Measurements from ENCODE around the gene QSOX2.

QSOX2 gene

DNA sequence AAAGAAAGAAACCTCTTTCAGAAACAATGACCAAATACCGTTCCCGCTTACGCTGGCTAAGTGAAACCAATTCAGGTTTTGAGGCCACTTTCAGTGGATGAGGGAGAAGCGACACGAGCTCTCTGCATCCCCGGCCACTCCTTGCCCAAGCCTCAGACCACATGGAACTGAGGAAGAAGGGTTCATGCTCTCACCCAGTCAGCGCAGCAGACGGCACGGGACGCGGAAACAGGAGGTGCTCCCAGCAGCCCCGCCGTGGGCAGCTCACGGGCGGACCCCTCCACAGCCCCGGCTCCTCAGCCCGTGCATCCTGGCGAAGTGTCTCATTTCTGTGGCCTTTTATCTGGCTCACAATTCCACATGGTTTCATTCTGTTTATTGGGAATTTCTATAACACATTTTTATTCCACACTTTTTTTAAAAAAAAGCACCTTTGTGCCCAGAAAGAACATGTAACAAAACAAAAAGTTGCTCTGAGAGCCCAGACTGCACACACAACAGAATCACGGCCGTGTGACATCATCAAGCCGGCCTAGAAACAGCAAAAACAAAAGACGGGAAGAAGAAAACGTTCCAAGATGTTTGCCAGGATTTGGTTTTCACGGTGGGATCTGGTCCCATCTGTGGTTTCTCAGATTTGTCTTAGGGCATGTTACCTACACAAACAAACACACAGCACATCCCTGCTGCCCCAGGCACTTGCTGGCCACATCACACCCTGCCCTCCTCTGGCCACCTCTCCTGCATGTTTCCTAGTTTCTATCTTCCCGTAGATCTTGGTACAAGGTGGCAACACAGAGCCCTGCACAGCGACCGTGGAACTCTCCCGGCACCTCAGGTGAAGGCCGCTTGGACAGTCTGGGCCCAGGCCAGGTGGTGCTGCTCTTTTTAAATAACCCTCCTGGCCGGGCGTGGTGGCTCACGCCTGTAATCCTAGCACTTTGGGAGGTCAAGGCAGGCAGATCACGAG is 16.2 kb downstream of the QSOX2 start:
- H3K36me3 Mint-ChIP-seq (ENCODE audit: insufficient read depth), result peaks cover 5% of the 10 kb centered on the region
- no peaks in the 10 kb centered on the region for H3K9me3 Mint-ChIP-seq
- DNase-seq (no peak), ATAC-seq (replicated peaks) (no peak)
- H3K27ac Mint-ChIP-seq, result no peak overlapping the region
- no peaks in the 10 kb centered on the region for H3K27me3 Mint-ChIP-seq
- peaks cover 15 to 20% of the 10 kb centered on the region in 2 donors for H3K4me1 Mint-ChIP-seq (ENCODE audit: low read depth in 2 of 2)
- H3K4me3 Mint-ChIP-seq, result no peak overlapping the region

DNA sequence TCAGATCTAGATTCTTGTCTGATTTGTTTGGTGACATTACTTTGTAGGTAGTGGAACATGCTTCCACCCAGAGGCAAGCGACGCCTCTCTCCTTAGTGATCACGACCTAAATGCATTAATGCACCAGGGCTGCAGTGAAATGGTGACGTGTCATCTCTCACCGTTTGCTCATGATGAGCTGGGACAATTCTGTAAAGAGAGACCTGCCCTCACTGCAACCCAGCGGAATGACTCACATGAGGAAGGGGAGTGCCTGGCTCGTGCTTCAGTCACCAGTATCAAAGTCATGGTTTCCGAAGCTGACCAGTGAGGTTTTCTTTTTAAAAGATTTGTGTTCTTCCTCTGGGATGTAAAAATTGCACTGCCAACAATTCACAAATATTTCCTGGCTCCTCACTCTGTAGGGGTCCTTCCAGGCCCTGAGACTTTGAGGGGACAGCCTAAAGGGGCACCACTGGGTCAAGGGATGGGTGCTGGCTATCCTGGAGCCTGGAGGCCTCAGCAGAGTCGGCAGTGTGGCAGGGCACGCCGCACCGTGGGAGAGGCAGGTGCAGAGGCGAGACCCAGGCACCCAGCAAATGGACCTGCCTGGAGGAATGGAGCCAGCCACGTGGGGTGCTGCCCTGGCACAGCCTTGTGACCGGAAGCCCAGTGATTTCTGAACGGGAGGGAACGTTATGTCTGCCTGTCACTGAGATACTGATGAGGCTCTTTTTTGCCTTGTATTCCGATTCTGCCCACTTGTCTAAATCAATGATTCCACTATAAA is 17.3 kb downstream of the QSOX2 start:
- Mint-ChIP-seq H3K27me3 (no peaks in the 10 kb centered on the region), H3K9me3 (no peaks in the 10 kb centered on the region), H3K4me3 (no peak overlapping the region), H3K4me1 (ENCODE audit: low read depth in 2 of 2) (peaks cover 5 to 18% of the 10 kb centered on the region in 2 donors), H3K36me3 (ENCODE audit: insufficient read depth) (peaks cover 5% of the 10 kb centered on the region), H3K27ac (no peak overlapping the region)
- ATAC-seq (replicated peaks) (no peak), DNase-seq (no peak)

DNA sequence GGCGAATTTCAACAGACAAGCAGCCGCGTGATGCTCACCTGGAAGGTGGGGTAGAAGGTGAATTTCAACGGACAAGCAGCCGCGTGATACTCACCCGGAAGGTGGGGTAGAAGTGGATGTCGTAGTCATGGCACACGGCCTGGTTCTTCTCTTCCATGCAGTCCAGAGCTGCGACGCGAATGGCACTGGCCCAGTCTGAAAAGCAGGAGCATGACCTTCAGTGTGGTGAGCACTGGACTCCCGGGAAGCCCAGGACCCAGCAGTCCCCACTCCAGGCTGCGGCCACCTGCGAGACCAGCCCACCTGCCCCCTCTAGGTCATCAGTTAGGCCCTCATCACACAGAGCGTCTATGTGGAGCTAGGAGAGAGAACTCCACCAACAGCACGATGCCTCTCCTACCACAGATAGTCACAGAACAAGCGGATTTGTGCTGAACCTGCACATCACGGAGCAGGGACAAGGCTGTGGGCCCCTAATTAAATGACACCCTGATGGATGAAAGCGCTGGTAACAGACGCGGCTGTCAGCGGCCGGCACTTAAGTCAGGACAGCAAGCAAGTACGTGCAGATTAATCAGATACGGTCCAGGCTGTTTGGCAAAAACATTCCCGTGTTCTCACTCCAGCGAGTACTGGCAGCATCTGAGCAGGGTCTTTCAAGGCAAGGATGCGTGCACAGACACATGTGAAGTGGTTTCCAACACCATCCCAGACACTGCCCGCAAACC is 18.8 kb downstream of the QSOX2 start:
- H3K4me1 Mint-ChIP-seq (ENCODE audit: low read depth in 2 of 2), result peaks cover 3 to 17% of the 10 kb centered on the region in 2 donors
- no peak for ATAC-seq (replicated peaks)
- no peak for DNase-seq
- H3K9me3 Mint-ChIP-seq, result no peaks in the 10 kb centered on the region
- peaks cover 6% of the 10 kb centered on the region for H3K36me3 Mint-ChIP-seq (ENCODE audit: insufficient read depth)
- no peaks in the 10 kb centered on the region for H3K27me3 Mint-ChIP-seq
- H3K27ac Mint-ChIP-seq, result no peak overlapping the region
- H3K4me3 Mint-ChIP-seq, result no peak overlapping the region

DNA sequence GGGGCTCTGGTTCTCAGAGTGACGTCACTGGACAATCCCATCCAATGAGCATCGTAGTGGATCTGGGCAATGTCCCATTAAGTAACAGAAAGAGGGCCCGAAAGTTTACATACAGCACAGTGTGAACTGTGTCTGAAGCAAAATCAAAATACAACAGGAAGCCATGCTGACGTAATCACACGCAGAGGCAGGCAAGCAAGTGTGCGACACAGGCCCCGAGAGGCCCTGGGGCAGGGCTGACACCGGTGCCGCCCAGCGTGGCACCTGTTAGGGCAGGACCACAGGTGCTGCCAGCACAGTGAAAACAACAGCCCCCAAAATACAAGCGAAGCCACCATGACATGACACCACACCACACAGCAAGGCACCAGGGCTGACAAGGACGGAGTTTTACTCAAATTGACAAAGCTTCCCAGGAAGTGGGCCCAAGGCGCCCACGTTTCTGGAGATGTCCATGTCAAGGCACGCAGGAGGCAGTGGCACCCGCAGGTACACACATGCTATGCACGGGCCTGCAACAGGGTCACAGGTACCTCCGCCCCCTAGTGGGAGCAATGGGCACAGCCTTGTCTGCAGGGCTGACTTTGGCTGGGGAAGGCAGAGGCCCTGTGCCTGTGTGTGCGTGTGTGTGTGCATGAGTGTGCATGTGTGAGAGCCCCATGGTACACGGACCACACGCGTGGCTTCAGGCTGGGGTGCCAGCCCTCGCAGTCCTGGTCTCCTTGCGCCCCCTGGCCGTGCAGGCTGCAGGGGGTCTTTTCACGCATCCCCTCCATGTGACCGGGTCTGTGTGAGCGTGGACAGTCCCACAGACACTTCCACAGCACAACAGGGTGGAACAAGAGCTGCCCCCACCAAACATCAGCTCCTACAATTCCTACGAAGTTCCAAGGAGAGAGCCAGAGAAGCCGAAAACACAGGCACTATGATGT is 19.6 kb downstream of the QSOX2 start:
- peak overlapping the region in 1 of 2 donors; percentile 11 for H3K4me3 Mint-ChIP-seq
- peak; percentile 54 to 61 (median 59) for DNase-seq
- peak overlapping the region in 1 of 2 donors; percentile 85 for H3K27ac Mint-ChIP-seq
- H3K9me3 Mint-ChIP-seq, result no peaks in the 10 kb centered on the region
- peak; percentile 75 for ATAC-seq (replicated peaks)
- H3K27me3 Mint-ChIP-seq, result no peaks in the 10 kb centered on the region
- peaks cover 9% of the 10 kb centered on the region for H3K36me3 Mint-ChIP-seq (ENCODE audit: insufficient read depth)
- H3K4me1 Mint-ChIP-seq (ENCODE audit: low read depth in 2 of 2), result peaks cover 3 to 17% of the 10 kb centered on the region in 2 donors

DNA sequence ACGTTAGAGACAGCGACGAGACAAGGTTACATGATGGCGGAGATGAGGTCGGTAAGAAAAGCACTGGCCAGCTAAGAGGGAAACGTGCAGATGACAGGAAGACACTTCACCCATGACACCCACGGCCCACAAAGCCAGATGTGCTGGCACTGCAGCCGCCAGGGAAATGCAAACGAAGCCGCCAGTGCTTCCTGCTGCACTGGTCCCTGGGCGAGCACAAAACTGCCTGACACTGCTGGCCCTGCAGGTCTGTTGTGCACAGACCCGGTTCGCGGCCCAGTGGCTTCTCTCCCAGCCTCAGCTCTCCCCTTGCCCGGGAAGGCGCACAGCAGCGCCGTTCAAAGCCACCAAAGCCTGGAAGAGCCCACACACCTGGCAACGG is 20.3 kb downstream of the QSOX2 start:
- Mint-ChIP-seq H3K9me3 (no peaks in the 10 kb centered on the region), H3K27me3 (no peaks in the 10 kb centered on the region), H3K27ac (peak overlapping the region in 1 of 2 donors; percentile 85), H3K4me3 (peak overlapping the region in 1 of 2 donors; percentile 11), H3K36me3 (ENCODE audit: insufficient read depth) (peaks cover 9% of the 10 kb centered on the region), H3K4me1 (ENCODE audit: low read depth in 2 of 2) (peaks cover 3 to 17% of the 10 kb centered on the region in 2 donors)
- peak in 1 of 3 experiments; percentile 26 for DNase-seq
- ATAC-seq (replicated peaks), result peak; percentile 55

DNA sequence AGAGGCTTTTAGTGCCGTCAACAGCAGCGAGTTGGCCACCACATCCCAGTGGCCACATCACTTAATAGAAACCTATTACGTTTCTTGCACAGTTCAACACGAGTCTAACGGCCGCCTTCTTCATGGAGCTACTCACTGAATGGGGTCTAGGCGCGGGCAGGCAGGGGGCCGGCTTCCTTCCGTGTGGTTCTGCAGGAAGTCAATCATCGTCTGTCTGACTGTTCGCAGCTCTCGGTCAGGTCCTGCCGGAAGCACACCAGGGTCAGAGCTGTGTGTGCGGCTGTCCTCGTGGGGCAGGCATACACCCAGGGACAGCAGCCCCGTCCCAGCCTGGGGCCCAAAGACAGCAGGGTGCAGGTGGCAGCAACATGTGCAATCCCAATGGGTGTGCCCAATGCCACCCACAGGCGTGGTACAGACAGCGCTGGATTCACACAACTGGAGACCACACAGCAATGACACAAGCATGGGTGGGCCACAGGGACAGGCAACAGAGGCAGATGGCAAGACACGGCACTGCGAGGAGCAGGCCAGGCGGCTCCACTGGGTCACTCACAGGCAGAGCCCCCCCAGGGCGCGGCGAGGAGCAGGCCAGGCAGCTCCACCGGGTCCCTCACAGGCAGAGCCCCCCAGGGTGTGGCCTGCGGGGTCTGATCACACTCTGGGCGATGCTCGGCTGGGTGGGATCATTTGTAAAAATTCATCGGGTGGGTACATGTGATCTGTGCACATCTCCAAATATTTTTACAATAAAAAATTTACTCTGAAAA is 21.6 kb downstream of the QSOX2 start:
- peak overlapping the region in 1 of 2 donors; percentile 54 for H3K4me3 Mint-ChIP-seq
- peaks cover 9% of the 10 kb centered on the region for H3K36me3 Mint-ChIP-seq (ENCODE audit: insufficient read depth)
- no peak for DNase-seq
- H3K27ac Mint-ChIP-seq, result peak overlapping the region in 1 of 2 donors; percentile 85
- no peak for ATAC-seq (replicated peaks)
- peaks cover 5 to 18% of the 10 kb centered on the region in 2 donors for H3K4me1 Mint-ChIP-seq (ENCODE audit: low read depth in 2 of 2)
- no peaks in the 10 kb centered on the region for H3K9me3 Mint-ChIP-seq
- H3K27me3 Mint-ChIP-seq, result no peaks in the 10 kb centered on the region

DNA sequence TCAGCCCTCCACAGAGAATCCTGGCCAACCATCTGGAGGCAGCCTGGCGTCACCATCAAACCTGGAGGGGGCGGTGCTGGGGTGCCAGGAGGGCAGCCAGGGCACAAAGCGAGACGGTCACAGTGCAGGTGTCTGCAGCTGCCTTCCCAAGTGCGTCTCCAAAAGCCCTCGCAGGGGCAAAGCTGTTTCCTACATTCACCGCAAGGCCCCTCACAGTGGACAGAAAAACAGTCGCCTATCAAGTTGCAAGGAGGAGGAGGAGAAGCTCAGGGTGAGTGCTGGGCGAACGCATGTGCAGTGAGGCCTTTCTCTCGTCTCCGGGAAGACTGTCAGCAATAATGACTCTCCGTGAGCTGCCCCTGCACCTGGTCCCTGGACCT is 22.7 kb downstream of the QSOX2 start:
- Mint-ChIP-seq H3K4me3 (no peak overlapping the region), H3K4me1 (ENCODE audit: low read depth in 2 of 2) (peaks cover 5 to 18% of the 10 kb centered on the region in 2 donors), H3K27ac (no peak overlapping the region), H3K27me3 (no peaks in the 10 kb centered on the region), H3K36me3 (ENCODE audit: insufficient read depth) (peaks cover 5% of the 10 kb centered on the region), H3K9me3 (no peaks in the 10 kb centered on the region)
- no peak for ATAC-seq (replicated peaks)
- no peak for DNase-seq

DNA sequence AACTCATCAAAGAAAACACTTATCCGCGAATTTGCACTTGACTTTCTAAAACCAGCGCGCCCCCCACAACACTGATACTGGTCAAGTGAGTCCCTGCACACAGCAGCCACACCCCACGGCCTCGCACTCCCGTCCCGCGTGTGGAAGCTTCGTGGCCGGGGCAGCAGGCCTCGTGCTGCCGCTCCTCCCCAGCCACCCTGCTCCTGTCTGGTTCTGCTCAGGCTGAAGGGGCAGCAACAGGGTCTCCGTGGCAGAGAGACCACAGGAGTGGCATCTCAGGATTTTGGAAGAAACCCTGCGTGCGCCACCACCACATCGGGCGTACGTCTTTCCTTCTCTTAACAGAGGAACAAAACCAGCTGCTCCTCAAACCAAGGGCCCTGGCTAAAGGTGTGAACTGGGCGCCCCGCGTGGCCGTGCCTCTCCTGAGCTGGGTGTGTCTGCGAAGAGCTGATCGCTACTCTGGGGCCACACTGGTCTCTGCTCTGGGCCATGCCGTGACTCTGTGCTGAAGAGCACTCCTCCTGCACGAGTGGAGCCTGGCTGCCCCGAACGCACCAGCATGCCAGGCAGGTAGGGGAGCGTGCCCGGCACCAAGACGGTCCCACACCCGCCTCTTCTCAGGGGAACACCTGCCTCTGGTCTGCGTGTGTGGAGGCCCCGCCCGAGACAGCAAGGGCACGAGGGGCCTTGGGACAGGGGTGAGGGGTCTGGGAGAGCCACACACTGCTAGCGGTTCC is 23.3 kb downstream of the QSOX2 start:
- peaks cover 5 to 18% of the 10 kb centered on the region in 2 donors for H3K4me1 Mint-ChIP-seq (ENCODE audit: low read depth in 2 of 2)
- H3K36me3 Mint-ChIP-seq (ENCODE audit: insufficient read depth), result peaks cover 7% of the 10 kb centered on the region
- DNase-seq (no peak), ATAC-seq (replicated peaks) (no peak)
- H3K27ac Mint-ChIP-seq, result no peak overlapping the region
- no peaks in the 10 kb centered on the region for H3K9me3 Mint-ChIP-seq
- no peaks in the 10 kb centered on the region for H3K27me3 Mint-ChIP-seq
- no peak overlapping the region for H3K4me3 Mint-ChIP-seq

DNA sequence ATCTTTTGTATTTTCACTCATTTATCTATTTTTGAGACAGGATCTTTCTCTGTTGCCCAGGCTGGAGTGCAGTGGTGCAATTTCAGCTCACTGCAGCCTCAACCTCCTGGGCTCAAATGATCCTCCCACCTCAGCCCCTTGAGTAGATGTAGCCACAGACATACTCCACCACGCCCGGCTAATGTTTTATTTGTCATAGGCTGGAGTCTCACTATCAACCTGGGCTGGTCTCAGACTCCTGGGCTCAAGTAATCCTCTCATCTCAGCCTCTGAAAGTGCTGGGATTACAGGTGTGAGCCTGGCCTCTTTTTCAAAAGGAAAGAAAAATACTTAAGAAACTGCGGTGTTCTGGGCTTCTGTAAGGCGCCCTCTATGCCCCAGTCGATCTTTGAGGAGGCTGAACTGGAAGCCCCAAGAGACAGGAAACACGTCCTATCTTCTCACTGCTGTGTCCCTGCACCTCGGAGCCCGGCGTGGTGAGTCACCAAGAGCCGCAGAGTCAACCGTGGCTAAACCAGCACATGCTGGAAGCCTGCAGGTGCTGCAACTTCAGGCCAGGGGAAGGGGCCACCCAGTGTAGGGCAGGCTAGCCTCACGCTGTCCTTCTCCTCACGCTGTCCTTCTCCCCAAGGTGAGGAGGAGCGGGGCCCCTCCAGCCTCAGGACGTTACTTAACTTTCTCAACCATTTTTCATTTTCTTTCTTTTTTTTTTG is 25.4 kb downstream of the QSOX2 start:
- H3K9me3 Mint-ChIP-seq, result no peaks in the 10 kb centered on the region
- peaks cover 5 to 7% of the 10 kb centered on the region in 2 donors for H3K4me1 Mint-ChIP-seq (ENCODE audit: low read depth in 2 of 2)
- no peak overlapping the region for H3K4me3 Mint-ChIP-seq
- ATAC-seq (replicated peaks) (peak; percentile 78), DNase-seq (peak in 1 of 3 experiments; percentile 12)
- H3K36me3 Mint-ChIP-seq (ENCODE audit: insufficient read depth), result peaks cover 21% of the 10 kb centered on the region
- no peaks in the 10 kb centered on the region for H3K27me3 Mint-ChIP-seq
- H3K27ac Mint-ChIP-seq, result peak overlapping the region; percentile 68 to 69

DNA sequence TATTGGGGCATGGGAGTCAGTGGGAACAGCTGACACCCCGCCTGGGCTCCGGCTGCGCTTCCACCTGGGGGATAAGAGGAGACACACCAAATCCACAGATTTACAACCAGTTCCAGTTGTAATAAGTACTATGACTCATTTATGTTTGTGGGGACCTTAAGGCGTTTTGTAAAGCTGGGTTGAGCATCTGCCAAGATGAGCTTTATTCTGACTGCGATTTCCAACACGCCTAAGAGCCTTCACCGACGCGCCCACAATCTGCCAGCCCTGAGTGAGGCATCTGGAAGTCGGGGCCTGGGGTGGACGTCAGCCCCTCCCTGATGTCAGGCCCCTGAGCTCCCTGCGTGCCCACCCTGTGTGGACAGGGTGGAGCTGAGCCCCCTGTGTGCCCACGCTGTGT is 26.3 kb downstream of the QSOX2 start:
- Mint-ChIP-seq H3K36me3 (ENCODE audit: insufficient read depth) (peaks cover 22% of the 10 kb centered on the region), H3K4me3 (no peak overlapping the region)
- no peak for DNase-seq

DNA sequence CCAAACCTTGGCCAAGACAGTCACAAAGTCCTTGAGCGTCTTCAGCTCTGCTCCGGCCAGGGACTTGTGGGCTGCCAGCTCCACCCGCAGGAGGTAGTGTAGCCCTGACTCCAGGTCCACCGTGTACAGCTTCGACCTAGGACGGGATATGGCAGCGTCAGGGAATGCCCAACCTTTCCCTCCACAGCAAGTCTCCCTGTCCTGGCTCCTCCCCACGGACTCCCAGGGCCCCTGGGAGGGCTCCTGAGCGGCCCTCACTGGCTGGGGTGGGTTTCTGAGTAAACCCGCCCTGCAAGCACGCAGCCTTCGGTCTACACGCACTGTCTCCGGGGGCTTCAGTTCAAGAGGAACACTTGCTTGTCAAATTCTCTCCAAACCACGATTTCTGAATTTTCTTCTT is 26.9 kb downstream of the QSOX2 start:
- Mint-ChIP-seq H3K27me3 (no peaks in the 10 kb centered on the region), H3K36me3 (ENCODE audit: insufficient read depth) (peaks cover 24% of the 10 kb centered on the region), H3K4me3 (no peak overlapping the region), H3K4me1 (ENCODE audit: low read depth in 2 of 2) (peaks cover 1 to 5% of the 10 kb centered on the region in 2 donors), H3K9me3 (no peaks in the 10 kb centered on the region), H3K27ac (no peak overlapping the region)
- ATAC-seq (replicated peaks) (no peak), DNase-seq (no peak)

More for the DNA sequence above, 26.3 kb downstream of the QSOX2 start:
- H3K9me3 Mint-ChIP-seq, result no peaks in the 10 kb centered on the region
- no peaks in the 10 kb centered on the region for H3K27me3 Mint-ChIP-seq
- H3K27ac Mint-ChIP-seq, result no peak overlapping the region
- no peak for ATAC-seq (replicated peaks)
- H3K4me1 Mint-ChIP-seq (ENCODE audit: low read depth in 2 of 2), result peaks cover 4 to 5% of the 10 kb centered on the region in 2 donors
